HG02938 (cell line): Measurements from ENCODE around the gene TOR4A.

Experiments used
- ATAC-seq: cut with Tn5 transposase; IDR thresholded peaks from one replicate; pipeline ENCODE4 v1.9.1; 2021; ENCODE audit warnings: mild to moderate bottlenecking, moderate library complexity; ENCODE audit not compliant: unreplicated experiment

The TOR4A gene

DNA sequence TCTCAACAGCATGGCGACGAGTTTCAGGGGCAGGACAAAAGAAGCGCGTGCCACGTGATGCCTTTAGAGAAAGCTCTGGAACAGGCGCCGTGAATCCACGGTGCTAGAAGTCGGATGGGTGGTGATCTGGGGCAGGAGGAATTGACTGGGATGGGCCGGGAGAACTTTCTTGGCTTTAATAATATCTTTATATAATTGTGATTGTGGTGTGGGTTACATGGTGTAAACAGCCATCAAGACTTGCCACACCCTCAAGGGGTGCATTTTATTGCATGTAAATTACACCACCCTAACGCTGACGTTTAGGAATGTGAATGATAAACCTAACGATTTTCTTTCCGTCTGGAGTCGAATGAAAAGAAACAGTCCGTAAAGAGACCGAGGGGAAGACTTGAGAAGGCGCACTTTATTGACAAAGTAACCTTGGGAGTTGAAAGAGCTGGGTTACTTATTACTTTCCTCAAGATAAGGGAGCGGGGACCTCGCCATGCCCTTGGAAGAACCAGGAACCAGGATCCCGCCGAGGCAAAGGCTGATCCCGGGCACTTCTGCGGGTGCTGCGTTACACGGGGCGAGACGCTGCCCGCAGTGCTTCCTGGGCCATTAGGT lies 16.1 kb downstream of the TOR4A start:
- ATAC-seq: no peak

DNA sequence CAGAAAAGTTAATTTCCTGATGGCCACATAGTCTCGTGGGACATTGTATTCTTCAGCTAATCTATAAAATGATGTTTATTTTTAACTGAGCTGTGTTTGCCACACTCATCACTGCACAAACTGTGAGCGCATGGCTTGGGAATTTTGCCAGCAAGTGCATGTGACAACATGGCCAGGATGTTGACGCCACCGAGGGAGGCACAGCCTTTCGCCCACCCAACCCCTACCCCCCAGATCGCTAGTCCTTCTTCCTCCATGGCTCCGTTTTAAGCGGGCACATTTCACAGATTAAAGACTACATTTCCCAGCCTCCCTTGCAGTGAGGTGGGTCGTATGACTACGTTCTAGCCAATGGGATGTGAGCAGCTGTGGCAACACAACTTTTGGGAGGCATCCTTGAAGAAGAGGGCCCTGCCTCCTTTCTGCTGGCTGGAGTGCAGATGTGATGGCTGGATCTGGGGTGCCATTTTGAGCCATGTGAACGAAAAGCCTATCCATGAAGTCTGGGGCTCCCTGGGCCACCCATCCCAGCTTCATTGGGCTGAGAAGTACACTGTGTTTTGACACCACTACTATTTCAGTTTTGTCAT lies 16.7 kb downstream of the TOR4A start:
- ATAC-seq: no peak

DNA sequence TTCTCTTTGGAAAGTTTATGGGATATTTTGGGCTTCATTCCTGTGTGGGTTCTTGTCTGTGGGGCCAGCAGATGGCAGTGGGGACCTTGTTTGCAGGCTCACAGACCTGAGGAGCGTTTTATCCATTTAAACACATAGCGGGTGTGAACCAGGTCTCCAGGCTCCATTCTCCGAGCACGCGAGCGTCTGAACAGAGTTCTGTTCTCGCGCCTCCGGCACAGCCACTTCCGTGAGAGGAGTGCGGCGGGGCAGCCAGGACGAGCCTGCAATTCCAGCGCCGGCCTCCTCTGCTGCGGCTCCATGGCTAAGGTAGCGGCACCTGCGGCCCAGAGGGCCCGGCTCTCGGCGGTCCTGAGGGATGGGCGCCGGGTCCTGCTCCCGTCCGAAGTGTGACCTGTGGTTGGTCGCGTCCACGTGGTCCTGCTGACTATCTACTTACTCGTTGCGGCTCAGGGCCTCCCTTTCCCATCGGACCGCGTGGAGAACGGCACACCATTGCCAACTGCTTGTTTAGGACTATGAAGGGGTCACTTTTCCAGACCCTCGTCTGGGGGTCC lies 17.2 kb downstream of the TOR4A start:
- no peak for ATAC-seq

DNA sequence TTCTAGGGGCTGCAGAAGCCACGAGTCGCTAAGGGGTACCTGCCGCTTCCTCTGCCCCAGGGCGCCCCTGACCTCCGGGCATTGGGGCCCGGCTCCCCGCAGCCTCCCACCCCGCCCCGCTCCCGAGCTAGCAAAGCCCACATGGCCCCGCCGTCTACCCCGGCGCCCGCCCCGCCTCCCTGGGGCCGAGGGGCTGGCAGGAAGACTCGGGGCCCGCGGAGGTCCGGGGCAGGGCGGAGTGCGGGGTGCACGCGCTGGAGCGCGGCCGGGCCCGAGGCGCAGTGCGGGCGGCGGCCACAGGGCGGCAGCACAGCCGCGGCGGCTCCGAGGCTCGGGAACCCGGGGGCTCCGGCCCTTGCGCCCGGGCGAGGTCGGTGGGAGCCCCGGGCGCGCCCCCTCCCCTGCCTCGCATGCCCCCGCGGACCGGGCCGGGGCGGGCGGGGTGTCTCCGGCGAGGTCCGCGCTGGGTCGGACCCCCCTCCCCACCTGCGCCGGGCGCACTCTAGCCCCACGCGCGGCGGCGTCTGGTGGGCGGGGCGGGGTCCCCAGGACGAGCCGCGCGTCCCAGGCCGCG lies 17.8 kb downstream of the TOR4A start:
- ATAC-seq: no peak

DNA sequence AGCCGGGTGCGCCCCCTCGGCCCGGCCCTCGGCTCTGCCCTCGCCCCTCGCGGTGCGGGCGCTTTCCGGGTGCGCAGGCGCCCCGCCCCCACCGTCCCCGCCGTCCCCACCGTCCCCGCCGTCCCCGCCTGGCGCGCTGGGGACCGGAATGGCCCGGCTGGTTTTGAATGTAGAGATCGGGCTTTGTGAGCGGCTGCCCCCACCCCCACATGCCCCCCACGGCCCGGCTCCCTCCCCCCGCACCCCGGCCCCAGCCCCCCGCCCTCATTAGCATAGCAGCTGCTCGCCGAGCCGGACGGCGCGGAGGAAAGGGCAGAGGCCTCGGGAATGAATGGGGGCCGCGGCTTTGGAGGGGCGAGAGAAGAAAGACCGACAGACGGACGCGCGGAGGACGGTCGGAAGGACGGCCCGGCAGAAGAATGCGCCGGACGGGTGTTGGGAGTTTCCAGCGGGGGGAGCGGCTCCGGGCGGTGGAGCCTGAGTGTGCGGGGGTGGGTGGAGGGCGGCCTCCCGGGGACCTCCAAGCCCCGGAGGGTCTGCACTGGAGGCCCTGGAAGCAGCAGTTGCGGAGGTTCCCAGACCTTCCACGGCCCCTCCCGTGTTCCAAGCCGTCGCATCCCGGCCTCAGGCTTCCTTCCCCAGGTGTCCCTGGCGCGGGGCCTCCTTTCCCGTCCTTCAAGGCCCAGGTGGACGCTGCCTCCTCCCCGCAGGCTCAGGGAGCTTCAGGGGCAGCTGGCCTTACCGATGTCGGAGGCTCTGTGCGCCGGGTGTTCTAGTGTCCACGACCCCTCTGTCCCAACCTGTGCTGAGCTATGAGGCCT lies 18.5 kb downstream of the TOR4A start:
- no peak for ATAC-seq

DNA sequence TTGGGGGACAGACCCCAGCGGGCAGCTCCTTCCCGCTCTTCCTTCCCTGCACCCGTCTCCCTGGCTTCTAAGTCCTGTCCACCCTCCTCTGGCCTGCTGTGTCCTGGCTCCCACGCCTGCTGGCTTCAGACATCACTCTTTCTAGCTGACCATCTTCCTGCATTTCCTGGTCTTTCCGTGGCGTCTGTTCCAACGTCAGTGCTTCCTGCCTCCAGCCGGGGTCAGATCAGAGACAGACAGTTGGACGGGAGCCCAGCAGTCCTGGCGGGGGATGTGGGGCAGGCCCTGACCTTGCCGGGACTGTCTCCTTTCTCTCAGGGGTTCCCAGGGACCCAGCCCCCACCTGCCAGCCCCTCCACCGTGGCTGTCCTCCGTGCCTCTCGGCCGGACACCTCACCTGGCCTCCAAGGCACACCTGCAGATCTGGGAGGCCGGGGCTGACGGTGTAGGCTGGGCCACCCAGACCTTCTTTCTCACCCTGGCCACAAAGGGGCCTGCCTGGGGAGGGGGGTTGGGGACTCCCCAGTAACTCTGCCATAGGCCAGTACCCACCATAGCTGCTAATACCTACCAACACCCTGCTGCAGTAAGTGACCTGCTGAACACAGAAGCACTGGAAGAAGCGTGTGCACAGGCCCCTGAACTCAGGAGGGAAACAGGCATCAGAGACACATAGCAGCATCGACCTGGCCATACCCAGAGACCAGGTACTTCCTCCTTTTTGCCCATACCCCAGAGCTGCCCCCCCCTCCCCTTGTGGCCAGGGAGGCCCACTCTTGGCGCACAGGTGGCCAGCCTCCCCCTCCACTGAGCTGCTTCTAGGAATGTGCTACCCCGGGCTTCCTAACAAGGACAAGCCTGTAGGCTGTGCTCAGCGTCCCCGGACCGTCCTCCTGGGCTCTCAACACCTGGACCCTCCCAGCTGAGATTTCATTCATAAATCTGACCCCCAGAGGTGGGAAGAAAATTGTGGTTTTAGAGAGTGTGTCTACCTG lies 19.4 kb downstream of the TOR4A start:
- no peak for ATAC-seq

DNA sequence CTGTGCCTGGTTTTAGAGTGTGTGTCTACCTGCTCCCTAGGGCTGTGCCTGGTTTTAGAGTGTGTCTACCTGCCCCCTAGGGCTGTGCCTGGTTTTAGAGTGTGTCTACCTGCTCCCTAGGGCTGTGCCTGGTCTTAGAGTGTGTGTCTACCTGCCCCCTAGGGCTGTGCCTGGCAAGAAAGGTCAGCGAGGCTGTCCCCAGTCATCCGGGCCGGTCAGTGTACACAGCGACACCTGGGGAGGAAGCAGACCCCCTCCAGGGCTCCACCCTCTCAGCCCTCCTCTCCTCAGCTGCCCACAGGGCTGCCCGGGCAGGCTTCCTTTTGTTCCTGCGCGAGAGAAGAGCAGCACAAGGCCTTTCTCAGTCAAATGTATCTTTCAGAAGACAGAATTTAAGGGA lies 20.4 kb downstream of the TOR4A start:
- ATAC-seq: no peak

DNA sequence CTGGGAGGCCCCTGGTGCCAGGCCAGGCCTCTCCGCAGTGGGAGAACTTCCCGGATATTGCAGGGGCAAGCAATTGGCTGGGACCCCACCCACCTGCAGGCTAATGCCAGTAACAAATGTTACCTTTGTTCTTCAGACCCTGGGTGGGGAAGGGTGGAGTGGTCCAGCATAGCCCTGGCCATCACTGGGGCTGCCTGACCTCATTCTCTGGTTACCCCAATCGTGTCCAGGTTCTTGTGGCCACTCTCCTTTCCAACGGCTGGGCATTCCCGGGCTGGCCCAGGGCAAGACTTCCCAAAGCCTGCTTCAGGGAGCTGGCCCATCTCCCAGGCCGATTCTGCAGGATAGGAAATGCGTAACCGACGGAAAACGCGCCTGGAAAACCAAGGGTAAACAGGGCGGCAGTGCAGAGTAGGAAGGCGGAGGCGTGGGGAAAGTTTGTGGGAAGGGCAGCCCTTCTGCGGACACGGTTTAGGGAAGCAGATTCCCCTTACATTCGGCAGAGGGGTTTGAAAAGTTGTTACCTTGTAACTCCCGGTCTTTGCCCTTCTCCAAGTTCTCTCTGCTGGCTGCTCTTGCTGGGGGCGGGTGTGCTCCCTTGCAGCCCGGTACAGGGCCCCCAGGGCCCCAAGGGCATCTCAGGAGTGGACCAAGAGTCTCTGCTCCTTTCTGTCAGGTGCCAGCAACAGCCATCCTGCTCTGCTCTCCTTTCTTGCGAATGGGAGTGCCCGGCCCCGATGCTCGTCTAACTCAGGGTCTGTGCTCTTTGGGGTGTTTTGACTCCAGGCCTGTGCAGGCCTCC lies 21.1 kb downstream of the TOR4A start:
- ATAC-seq: no peak

DNA sequence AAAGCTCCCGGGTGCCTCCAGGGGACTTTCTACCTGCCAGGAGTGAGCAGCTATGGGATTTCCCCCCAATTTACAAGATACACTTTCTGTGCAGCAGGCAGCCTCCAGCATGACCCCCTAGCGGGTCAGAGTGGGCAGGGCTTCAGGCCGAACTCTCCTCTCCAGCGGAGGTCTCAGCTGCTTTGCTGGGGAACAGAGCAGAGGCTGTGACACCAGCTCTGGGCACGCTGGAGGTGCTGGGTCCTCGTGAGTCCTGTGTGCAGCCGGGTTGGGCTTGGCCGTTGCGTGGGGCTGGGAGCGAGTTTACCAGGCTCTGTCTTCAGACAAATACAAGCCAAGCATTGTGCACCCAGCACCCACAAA lies 21.7 kb downstream of the TOR4A start:
- ATAC-seq: no peak

DNA sequence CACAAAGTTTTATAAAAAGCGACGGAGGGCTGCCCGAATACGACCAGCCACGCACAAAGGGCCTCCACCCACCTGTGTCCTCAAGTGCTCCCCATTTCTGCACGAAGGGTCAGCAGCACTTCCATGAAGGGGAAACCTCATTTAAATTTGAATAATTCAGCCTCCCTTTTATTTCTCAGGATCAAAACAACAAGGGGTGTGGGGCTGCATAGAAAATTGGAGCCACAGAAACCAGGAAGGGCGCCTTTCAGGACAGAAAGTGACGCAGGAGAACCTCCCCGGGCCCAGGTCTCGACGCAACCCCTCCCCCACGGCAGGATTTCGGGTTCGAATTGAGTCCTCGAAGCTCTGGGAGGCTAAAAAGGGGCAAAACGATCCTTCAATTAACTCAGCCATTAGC lies 22.4 kb downstream of the TOR4A start:
- ATAC-seq: no peak

DNA sequence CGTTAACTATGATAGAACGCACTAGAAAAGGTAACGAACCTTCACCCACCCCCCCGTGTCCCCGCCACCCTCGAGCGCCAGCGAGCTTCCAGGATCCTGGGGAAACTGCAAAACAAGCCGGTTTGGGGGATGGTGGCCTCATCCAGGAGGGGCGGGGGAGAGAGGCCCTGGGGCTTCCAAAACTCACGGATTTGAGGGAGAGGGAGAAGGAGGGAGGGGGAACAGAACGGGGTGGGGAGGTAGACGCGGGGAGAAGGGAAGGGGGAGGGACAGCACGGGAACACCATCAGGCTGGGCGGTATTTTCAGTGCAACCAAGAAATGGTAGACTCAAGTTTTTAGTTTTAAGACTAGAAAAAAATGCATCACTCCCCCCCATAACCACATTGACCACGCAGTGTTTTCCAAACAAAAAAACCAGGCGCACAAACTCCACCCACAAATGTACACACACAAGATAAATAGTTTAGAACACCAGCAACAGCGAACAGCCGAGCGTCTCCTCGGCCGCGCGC lies 23.1 kb downstream of the TOR4A start:
- ATAC-seq: no peak

DNA sequence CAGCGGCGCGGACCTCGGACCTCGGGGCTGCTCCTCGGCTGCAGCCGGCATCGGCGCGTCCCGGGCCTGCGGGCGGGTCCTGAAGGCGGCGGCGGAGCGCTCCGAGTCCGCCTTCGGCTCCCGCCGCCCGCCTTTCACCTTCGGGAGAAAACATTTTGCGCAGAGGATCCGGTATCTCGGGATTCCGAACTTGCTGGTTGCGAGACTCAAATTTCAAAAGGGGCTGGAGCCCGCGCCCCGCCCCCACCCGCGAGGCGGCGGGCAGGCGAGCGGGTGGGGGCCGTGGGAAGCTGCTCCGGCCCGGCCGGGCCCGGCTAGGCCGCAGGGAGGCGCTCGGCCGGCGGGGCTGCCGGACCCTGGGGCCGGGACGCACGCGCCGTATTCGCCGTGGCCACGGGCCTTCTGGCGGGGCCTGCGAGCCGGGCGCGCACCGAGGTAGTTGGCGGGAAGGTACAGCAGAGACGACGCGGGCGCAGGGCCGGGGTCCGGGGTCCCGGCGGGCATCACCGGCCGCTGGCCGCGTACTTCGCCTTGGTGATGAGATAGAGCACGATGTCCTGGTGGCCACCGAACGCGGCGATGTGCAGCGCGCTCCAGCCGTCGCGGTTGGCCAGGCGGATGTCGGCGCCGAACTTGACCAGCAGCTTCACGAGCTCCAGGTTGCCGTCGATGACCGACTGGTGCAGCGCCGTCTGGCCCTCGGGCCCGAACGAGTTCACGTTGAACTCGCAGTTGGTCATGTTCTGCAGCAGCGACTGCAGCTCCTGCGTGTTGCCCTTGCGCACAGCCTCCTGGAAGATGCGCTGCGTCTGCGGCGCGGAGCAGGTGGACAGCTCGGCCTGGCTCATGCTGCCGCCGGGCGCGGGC lies 23.8 kb downstream of the TOR4A start:
- peak; percentile 10 for ATAC-seq

DNA sequence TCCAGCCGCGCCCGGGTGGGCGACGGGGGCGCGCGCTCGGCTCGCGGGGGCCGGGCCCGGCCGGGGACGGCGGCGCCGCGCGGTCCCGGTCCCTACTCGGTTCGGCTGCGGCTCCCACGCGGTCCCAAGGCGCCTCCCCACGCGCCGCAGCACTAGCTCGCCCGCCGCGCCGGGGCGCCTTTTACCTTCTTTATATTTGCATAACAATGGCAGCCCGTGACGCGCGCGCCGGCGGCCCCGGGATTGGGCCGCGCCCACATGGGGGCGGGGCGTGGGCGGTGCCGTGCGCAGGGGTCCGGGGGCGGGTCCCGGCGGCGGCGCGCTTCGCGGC lies 24.6 kb downstream of the TOR4A start, which contains the start of gene NRARP:
NRARP (minus strand) TSS at position 154 of the 331 bp plus-strand sequence. CDS start 343 bp downstream, outside the sequence.
- peak; percentile 68 for ATAC-seq

DNA sequence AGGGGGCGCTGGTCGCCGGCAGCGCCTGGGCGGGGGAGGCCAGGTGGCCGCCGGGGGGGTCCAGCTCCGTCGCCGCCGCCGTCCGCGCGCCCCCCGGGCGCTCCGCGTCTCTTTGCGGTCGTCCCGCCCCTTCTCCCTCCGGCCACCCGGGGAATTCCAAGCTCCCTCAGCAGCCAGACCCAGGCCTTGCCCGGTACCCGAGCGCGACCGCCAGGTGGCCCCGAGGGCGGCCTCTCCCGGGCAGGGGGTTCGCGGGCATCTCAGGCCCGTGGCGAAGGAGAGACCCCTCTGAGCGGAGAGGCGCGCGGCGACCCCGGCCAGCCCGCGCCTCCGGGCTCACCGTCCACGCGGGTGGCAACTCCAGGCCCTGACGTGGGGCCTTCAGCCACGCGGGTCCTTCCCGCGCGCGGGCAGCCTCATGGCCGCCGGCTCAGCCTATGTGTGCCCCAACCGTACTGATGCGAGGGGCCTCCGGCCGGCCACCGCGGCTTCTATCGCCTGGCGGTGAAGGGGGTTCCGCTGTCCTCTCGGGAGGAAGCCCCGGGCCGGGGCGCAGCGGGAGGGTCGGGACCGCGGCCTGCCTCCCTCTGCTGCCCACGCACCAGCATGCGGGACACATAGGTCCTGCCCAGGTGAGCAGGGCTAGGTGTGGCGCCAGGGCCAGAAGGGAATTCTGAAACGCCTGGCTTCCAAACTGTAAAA lies 25.1 kb downstream of the TOR4A start:
- ATAC-seq: peak; percentile 46

DNA sequence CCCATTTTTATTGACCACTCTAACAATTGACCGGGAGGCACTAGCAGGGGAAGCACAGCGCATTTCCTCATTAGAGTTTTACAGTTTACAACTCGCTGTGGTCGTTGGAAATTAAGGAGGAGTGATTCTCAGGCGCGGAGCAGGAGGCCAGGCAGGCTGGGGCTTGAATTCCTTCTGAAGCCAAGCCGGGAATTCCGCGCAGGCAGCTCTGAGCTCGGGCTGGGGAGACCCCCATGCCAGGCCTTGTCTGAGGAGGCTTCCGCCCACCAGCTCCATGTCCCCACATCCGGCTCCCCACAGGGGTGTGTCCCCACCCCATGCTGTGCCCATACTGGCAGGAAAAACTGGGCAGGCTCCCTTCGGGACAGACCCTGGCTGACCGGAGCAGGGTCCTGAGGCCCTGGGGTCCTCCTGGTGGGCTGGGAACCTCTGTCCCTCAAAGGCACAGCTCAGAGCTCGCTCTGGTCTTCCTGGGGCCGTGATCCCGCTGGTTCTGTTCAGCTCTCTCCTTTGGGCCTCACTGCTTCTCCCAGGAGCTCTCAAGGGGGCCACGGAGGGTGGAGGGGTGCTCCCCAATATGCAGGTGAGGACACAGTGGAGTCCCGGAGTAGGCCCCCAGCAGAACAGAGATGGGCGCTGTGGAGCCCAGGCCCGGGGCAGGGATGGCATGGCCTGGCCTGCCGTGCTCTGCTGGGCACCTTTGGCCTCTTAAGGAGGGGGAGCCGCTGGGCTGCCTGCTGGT lies 25.8 kb downstream of the TOR4A start:
- ATAC-seq: no peak

DNA sequence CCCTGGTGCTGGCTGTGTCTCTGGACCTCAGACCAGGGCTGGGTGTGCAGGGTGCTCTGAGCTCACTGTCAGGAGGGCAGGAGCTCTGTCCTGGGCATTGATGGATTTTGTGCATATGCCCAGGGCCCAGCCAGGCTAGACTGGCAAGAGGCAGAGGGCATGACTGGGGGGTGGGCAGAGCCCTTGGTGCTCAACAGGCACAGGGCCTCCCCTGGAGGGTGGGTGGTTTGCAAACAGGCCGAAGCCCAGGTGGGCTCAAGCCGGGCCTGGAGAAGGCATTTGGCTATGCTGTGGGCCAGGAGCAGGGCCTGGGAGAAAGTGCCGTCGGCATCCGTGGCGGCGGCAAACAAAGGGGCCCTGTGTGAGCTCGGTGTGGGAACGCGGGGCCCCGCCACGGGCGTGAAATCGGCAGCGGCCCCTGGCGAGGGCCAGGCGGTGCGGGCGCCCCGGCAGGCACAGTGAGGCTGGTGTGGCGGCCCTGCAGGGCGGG lies 26.4 kb downstream of the TOR4A start:
- ATAC-seq: no peak
